ENCODE measurements around the gene SIAE.

The SIAE gene

GRCh38 chr11:124629961-124630360, 43.6 kb downstream of the SIAE start:
- no peaks in the 10 kb centered on the region for H3K9me3 Mint-ChIP-seq
- no peak overlapping the region for H3K27ac Mint-ChIP-seq
- no peaks in the 10 kb centered on the region for H3K4me1 Mint-ChIP-seq
- H3K27me3 Mint-ChIP-seq (ENCODE audit: low read depth) = no peaks in the 10 kb centered on the region
- no peak overlapping the region for H3K4me3 Mint-ChIP-seq
- peaks cover 66% of the 10 kb centered on the region for H3K36me3 Mint-ChIP-seq (ENCODE audit: low read depth)
- TF ChIP-seq, protein P1, sequence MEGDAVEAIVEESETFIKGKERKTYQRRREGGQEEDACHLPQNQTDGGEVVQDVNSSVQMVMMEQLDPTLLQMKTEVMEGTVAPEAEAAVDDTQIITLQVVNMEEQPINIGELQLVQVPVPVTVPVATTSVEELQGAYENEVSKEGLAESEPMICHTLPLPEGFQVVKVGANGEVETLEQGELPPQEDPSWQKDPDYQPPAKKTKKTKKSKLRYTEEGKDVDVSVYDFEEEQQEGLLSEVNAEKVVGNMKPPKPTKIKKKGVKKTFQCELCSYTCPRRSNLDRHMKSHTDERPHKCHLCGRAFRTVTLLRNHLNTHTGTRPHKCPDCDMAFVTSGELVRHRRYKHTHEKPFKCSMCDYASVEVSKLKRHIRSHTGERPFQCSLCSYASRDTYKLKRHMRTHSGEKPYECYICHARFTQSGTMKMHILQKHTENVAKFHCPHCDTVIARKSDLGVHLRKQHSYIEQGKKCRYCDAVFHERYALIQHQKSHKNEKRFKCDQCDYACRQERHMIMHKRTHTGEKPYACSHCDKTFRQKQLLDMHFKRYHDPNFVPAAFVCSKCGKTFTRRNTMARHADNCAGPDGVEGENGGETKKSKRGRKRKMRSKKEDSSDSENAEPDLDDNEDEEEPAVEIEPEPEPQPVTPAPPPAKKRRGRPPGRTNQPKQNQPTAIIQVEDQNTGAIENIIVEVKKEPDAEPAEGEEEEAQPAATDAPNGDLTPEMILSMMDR (IDR thresholded peaks at IDR 0.05; ENCODE audit: unreplicated experiment in 3 of 3) = no peak

DNA sequence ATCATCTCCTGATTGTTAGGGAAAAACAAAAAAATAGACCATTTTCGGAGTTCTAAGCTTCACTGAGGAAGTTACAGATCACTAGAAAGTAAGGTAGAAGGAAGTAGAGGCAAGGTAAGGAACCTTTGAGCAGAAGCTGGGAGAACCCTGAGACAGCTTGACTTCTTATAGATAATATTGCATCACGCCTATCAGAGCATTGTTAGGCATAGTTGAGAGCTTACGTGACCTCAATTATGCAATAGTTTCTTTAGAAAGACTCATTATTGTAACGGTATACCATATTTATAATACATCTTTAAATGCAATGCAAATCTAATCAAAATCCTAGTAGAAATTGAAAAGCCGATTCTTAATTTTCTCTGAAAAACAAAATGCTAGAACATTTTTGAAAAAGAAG, 46.0 kb downstream of the SIAE start:
- Mint-ChIP-seq H3K4me3 (no peak overlapping the region), H3K27me3 (ENCODE audit: low read depth) (no peaks in the 10 kb centered on the region), H3K9me3 (no peaks in the 10 kb centered on the region), H3K4me1 (peaks cover 11% of the 10 kb centered on the region), H3K27ac (no peak overlapping the region), H3K36me3 (ENCODE audit: low read depth) (peaks cover 51% of the 10 kb centered on the region)
- TF ChIP-seq, protein P1 (IDR thresholded peaks at IDR 0.05; ENCODE audit: unreplicated experiment in 3 of 3) = no peak

DNA sequence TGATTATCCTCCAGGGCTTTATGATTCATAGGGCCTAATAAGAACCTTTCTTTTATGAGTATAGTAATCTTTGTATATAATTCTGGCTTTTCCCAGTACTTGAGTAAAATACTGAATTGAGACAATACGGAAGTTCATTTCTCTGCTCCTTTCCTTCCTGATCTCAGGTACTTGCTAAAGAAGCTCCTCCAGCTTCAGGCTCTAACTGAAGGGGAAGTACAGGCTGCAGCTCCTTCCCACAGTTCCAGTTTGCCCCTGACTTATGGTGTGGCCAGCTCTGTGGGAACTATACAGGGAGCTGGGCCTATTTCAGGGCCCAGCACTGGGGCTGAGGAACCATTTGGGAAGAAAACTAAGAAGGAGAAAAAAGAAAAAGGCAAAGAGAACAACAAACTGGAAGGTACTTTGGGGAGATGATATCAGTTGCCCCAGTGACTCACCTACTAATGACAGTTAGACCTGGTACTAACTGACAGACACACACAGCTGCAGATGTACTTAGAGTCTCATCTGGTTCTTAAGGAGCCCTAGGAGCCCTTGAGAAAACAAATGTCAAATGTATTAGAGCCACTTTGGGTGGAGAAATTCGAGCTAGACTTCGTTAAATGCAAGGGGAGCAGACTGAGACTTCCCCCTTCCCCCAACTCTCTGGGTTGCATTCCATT, 47.9 kb downstream of the SIAE start:
- no peak overlapping the region for H3K27ac Mint-ChIP-seq
- H3K9me3 Mint-ChIP-seq = no peaks in the 10 kb centered on the region
- peaks cover 11% of the 10 kb centered on the region for H3K4me1 Mint-ChIP-seq
- TF ChIP-seq, protein P1 (IDR thresholded peaks at IDR 0.05; ENCODE audit: unreplicated experiment in 3 of 3) = no peak
- peak overlapping the region in 2 of 3 experiments; percentile 41 to 79 for H3K4me3 Mint-ChIP-seq
- H3K27me3 Mint-ChIP-seq (ENCODE audit: low read depth) = no peaks in the 10 kb centered on the region
- peaks cover 32% of the 10 kb centered on the region for H3K36me3 Mint-ChIP-seq (ENCODE audit: low read depth)

DNA sequence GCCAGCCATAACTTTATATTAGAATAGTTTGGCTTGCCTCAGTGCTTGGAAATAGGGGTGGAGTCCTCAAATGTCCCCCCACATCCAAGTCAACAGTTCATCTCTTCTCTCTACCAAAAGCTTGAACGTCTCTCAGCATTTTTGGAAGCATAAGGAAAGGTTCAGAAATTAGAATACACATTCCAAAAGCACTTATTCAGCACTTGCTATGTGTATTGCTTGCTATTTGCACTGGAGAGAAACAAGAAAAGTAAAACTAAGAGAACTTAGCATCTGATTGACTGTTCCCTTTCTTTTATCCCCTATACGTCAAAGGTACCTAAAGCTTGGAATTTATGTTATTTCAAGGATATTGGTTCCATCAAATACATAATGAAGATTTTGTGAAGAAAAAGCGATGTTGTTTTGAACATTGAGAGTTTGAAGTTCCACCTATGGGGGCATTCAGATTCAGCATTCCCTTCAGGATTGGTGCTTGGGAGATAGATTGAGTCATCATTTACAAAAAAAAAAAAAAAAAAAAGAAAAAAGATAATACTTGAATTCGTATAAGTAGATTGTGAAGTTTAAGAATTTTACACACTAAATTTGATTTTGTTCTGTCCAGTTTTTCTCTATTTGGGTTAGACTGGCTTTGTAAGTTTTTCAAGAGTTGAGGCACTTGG, 49.5 kb downstream of the SIAE start:
- Mint-ChIP-seq H3K27me3 (ENCODE audit: low read depth) (no peaks in the 10 kb centered on the region), H3K4me3 (peak overlapping the region; percentile 91 to 96 (median 95)), H3K27ac (peak overlapping the region in 2 of 3 experiments; percentile 99 to 100), H3K36me3 (ENCODE audit: low read depth) (peaks cover 25% of the 10 kb centered on the region), H3K9me3 (no peaks in the 10 kb centered on the region), H3K4me1 (peaks cover 11% of the 10 kb centered on the region)
- TF ChIP-seq, protein P1 (IDR thresholded peaks at IDR 0.05; ENCODE audit: unreplicated experiment in 3 of 3) = no peak

DNA sequence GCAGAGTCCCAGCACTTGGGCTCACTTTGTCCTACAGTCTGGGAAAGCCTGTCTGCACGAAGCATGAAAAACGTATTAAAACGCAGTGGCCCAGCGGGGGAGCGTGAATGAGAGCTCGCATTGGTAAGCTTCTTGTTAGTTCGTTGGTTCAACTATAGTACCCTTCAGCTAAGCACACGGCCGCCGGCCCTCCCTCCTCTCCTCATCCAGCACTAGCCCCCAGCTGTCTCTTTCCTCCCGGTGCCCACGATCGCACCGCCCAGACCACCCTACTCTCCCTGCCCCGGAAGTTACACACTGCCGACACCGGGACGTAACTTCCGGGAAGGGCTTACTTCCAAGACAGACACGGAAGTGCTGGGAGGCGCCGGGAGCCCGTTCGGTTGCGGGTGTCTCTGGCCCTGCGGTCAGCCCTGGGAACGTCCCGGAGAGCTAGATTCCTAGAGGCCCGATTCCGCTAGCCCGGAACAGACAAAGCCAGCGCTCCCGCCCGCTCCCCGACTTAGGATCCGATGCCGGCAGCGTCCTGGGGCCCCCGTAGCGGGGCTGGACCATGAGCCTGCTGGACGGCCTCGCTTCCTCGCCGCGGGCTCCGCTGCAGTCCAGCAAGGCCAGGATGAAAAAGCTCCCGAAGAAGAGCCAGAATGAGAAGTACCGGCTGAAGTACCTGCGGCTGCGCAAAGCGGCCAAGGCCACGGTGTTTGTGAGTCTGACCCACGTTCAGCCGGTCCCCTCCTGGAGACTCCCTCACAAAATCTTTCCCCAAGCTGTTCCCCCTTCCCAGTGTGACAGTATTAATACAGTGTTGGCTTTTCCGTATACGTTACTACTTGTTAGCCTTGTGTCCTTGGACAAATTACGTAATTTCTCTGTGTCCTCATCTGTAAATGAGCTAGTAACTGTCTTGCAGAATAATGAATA, 50.7 kb downstream of the SIAE start, which contains the start of gene TBRG1:
Gene TBRG1, plus strand, starts transcription at position 334 of the 921 bp plus-strand sequence. Its CDS starts 220 bp downstream, at position 554.
- H3K27me3 Mint-ChIP-seq (ENCODE audit: low read depth) = no peaks in the 10 kb centered on the region

More for the DNA sequence above, 50.7 kb downstream of the SIAE start, which contains the start of gene TBRG1:
- Mint-ChIP-seq H3K9me3 (no peaks in the 10 kb centered on the region), H3K4me1 (peaks cover 11% of the 10 kb centered on the region), H3K36me3 (ENCODE audit: low read depth) (peaks cover 18% of the 10 kb centered on the region), H3K27ac (peak within 1 kb of the TSS; percentile 94 to 100 (median 99)), H3K4me3 (peak within 1 kb of the TSS; percentile 91 to 96 (median 95))
- TF ChIP-seq, protein P1 (IDR thresholded peaks at IDR 0.05; ENCODE audit: unreplicated experiment in 3 of 3) = no peak

Measured in nephron (organoid).